ENCODE measurements around the gene ZNRF3.

The ZNRF3 gene

DNA sequence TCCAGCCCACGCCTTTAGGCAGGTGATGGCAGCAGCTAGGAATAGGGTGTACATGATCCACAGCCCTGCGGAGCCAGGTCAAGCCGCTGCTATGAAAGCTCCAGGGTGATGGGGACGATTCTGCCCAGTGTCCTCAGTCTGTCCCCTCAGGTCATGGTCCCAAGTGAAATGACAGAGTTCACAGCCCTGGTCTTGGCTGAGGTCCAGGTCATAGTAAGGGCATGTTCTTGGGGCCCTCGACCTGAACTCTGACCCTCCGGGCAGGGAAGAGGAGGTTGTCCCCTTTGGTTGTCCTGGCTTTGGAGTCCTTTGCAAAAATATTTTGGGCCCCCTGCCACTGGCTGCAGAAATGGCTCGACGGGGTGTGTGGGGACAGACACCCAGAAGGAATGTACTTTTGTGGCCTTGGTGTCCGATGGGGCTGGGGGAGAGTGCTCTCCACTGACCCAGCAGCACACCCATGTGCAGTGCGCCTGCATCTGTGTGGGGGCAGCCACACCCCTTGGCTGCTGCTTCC, 170.9 kb downstream of the ZNRF3 start:
- no peak for DNase-seq (ENCODE audit: insufficient read length, low spot score)
- no peak for FAIRE-seq

DNA sequence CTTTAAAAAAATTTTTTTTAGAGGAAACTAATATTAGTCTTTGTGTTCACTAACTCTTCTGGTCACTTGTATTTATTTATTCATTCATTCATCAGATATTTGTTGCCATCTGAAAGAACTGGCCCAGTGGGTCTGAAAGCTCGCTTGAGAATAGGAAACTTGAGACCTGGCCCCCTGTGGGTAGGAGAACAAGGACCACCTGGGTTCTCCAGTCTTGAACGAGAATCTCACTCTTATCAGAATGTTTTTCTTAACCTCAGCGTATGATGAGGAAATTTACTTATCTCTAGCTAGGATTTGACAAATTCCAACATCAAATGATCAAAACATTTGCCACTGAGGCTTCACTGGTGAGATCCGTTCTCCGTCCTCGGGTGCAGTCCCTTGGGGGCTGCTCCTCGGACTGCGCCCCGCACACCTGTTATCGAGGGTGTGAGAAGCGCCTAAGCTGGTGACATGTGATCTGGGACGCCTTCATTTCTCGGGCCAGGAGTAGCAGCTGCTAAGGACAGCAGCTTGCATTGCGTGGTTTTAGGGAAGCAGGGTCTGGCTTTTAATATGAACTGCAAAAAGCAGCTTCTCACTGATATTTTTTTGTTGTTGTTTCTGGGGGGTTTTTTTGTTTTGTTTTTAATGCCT, 171.9 kb downstream of the ZNRF3 start:
- DNase-seq (ENCODE audit: insufficient read length, low spot score) (no peak), FAIRE-seq (no peak)

DNA sequence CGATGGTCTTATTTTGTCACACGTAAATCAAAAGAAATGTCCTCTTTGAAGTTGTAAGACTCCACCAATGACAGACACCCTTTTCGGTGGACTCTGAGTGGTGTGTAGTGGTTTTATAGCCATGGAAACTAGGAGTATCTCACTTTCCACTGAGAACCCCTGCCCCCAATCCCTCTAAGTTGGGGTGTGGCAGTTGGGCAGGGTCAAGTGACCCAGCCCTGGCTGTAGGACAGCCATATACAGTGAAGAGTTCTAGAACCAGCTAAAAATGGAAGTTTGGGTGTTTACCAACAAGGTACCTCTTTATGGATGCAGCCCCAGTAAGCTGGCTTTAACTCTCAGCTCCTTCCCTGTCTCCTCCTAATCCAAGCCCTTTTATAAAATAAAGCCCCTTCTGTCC, 173.1 kb downstream of the ZNRF3 start:
- FAIRE-seq = no peak
- no peak for DNase-seq (ENCODE audit: insufficient read length, low spot score)

DNA sequence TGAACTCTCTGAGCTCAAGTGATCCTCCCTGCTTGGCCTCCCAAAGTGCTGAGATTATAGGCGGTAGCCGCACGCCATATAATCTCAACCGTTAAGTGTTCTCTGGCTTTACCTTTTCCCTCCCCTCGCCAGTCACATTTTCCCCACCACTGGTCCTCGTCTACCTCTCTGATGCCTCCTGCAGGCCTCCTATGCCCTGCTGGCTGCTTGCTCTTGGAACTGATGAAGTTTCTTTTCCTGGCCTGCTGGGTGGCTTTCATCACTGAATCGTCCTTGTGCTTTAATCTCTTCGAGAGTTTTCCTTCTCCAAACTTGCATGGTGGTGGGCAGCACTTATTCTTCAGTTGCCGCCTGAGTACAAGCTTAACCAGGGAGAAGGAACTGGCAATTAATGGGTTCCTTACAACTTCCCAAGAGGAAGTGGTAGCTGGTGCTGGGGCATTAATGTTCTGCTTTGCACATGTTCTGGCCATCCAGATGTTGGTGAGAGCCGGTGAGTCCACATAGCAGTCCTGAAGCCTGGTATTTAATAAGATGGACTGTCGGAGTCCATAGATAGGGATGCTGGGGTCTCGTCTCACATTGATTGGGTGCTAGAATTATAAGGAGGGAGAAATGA, 177.0 kb downstream of the ZNRF3 start:
- no peak for DNase-seq (ENCODE audit: insufficient read length, low spot score)
- FAIRE-seq = no peak

DNA sequence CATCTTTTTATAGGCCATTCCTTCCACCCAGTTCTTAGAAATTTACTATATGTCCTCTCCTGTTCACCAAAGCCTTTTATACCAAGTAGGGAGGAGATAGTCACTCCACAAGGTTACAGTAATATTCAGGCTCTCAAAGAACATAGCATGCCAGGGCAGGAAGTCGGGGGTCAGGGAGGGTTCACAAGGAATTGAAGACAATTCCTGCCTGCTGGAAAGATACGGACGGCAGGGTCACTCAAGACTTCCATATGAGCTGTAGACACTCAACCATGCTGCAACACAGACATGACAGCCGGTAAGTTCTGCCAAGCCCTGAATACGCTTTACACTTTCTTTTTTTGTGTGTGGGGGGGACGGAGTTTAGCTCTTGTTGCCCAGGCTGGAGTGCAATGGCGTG, 177.6 kb downstream of the ZNRF3 start:
- FAIRE-seq (no peak), DNase-seq (ENCODE audit: insufficient read length, low spot score) (no peak)

DNA sequence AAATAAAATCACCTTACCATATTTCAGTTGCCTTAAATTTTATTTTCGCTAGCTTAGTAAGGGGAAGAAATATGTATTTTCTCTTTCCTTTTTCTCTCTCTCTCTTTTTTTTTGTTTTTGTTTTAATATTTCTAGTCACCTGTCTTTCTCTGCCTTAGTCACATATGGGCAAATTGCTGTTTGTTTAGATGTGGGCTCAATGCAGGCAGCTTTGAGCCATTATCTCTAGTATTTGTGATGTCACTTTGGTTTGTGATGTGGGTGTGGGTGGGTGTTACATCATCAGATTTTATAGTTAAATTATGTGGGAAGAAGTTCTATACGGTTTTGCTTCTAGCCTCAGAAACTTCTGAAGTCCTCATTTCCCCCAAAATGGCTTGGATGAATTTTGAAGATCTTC, 178.4 kb downstream of the ZNRF3 start, which contains the start of gene C22orf31:
Gene C22orf31, minus strand, starts transcription at position 59 of the 400 bp plus-strand sequence. Its CDS starts 39 bp downstream, at position 20.
- no peak for DNase-seq (ENCODE audit: insufficient read length, low spot score)
- no peak for FAIRE-seq

DNA sequence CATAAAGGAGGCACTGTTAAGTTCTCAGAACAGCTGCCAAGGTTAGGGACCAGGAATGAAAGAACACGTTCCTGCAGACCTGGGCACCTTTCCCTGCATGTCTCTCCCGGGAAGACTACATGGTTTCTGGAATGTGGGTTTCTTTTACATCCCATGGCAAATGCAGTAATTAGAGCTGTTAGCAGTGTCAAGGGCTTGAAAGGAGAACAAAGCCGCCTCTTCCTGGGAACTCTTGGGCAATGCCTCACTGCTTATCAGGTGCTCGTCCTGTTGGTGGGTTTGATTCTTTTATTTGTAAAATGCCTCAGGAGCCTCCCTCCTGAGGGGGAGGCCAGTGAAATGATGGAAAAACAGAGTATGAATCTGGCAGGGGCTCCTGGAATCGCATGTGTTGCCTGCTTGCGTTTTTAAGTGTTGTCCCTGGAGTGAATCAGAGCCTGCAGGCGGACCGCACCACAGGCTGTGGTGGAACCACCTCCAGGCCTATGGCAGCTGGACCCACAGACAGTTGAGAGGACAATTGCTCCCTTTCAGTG, 179.0 kb downstream of the ZNRF3 start:
- no peak for FAIRE-seq

DNA sequence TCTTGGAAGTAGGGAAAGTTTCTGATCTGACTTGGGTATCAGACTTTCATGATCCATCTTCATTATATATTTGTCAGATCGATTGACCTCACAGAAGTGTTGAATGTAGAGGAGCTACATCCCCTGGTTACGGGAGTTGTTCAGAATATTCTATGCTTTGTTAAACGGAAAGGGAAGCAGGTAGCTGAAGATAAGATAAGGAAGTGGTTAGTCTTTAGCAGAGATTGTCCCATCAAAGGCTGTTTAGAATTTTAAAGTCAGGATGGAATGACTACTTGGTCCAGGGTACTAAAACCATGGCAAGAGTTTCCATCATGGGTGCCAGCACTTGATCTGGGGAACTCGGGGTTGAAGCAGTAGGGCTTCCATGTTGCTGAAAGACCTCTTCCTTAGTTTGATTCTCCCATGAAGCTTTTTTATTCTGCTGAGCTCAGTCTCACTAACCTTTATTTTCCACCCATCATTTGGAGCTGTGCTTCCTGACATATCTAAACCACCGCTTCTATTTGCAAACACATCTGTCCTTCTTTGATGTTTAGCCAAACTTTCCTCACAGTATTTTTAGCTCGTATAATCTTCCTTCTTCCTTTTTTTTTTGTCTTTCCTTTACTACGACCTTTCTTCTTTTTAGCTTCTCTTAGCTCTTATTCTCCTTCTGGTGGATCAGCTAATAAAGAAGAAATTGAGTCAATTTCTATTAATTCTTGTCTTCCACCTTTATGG, 182.3 kb downstream of the ZNRF3 start:
- DNase-seq (ENCODE audit: insufficient read length, low spot score) (no peak), FAIRE-seq (no peak)

More for the DNA sequence above, 179.0 kb downstream of the ZNRF3 start:
- DNase-seq (ENCODE audit: insufficient read length, low spot score) = no peak

DNA sequence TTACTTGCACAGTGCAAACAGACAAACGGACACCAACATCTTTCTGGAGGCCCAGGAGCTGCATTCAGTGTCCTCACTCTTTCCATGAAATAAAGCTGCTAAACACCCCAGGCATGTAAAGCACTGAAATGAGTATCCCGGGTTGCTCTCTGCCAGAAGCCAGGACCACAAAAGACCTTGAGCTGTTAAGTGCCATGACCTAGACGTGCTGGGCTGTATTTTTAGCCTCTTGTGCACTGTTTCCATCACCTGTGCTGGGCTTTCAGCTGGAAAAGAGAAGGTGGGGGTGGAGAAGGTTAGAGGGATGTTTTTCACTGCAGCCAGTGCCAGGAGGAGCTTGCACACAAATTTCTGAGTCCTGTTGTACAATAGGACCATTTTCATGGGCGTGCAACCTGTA, 186.1 kb downstream of the ZNRF3 start:
- FAIRE-seq (no peak), DNase-seq (ENCODE audit: insufficient read length, low spot score) (no peak)

DNA sequence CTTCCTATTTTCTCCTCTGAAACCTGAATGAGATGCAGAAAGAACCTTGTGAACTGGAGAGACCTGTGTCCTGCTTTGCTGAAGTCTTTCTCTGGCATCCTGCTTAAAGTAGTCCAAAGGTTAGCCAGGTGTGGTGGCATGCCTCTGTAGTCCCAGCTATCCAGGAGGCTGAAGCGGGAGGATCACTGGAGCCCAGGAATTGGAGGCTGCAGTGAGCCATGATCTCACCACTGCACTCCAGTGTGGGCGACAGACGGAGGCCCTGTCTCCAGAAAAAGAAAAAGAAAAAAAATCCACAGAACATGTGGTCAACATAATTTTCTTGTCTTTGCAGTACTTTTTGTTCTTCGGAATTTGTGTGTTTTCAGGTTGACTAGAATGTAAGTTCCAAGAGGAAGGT, 187.1 kb downstream of the ZNRF3 start:
- FAIRE-seq (no peak), DNase-seq (ENCODE audit: insufficient read length, low spot score) (no peak)

DNA sequence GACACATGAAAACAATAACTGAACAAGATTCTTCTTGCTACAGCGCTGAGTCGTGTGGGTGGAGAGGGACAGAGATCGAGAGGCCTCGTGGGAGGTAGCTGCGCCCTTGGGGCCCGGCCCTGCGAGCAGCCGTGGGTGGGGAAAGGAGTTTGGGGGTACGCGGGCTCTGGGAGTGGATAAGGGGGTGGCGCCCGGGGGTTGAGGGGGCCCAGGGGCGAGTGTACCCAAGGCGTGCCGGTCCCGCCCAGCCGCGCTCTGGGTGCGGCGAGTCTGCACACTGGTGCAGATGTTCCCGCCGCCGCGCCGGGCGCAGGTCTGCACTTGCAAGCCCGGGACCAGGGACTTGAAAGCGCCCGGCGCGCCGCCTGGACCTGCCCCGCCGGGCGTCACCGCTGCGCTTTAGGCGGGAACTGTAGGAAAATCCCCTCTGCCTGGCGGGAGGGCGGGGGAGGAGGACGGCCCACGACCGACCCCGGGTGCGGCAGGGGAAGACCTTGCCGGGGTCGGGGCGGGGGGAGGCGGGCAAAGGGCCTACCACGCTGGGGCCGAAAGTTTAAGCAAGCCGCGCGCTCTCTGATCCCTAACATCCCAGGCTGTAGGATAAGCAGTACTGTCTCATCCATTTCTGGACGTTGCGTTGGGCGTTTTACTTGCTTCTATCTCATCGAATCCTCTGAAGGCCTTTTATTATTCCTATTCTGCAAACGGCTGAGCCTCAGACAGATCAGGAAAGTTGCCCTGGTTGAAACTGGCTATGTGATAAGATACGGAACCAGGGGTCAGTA, 188.1 kb downstream of the ZNRF3 start:
- FAIRE-seq (no peak), DNase-seq (ENCODE audit: insufficient read length, low spot score) (no peak)

DNA sequence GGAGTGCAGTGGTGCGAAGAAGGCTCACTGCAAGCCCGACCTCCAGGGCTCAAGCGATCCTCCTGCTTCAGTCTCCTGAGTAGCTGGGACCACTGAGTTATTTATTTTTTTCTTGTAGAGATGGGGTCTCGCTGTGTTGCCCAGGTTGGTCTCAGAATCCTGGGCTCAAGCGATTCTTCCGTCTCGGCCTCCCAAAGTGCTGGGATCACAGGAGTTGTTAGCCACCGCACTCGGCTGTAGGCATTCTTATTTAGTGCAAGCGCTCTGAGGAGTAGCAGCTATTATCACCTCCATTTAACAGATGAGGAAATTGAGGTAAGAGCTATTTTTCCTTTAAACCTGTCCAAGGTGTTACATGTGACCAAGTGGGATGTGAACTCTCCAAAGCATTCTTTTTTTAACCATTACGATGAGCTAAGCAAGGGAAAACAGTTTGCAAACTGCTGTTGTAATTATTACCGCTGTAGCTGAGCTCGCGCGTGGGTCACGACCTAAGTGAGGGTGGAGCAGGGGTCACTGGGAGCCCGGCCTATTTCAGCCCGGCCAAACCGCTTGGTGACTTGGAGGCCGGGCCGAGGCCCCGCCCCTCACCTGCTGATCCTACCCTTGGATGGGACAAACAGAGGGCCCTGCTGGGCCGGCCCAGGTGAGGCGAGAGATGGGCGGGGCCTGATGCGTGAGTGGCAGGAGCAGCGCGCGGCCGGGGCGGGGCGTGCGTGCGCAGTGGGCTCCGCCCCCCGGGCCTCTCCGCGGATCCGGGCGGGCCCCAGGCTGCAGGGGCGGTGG, 189.0 kb downstream of the ZNRF3 start:
- DNase-seq (ENCODE audit: insufficient read length, low spot score) (peak; percentile 72), FAIRE-seq (no peak)

DNA sequence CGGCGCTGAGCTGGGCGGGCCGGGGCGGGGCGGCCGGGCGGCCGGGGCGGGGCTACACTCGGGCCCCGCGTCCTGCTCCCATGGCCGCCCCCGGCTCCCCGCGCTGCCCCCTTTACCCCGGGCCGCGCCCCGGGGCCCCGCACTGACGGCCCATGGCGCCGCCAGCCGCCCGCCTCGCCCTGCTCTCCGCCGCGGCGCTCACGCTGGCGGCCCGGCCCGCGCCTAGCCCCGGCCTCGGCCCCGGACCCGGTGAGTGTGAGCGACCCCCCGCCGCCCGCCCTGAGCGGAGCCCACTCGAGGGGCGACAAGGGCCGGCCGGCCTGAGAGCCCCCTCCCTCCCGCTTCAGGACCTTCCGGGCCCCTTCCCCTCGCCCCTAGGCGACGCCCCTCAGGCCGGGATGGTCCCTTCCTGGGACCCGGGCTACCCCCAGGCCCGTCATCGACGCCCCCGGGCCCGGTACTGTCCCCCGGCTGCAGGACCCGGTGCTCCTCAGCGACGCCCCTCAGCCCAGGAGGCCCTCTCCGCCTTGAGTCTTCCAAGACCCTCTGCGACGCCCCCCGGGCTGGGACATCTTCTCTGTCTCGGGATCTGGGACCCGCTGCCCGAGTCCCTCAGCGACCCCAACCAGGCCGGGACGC, 189.7 kb downstream of the ZNRF3 start, which contains the start of gene KREMEN1:
Gene KREMEN1, plus strand, starts transcription at position 57 of the 639 bp plus-strand sequence. Its CDS starts 96 bp downstream, at position 153.
- FAIRE-seq = no peak
- DNase-seq (ENCODE audit: insufficient read length, low spot score) = no peak

DNA sequence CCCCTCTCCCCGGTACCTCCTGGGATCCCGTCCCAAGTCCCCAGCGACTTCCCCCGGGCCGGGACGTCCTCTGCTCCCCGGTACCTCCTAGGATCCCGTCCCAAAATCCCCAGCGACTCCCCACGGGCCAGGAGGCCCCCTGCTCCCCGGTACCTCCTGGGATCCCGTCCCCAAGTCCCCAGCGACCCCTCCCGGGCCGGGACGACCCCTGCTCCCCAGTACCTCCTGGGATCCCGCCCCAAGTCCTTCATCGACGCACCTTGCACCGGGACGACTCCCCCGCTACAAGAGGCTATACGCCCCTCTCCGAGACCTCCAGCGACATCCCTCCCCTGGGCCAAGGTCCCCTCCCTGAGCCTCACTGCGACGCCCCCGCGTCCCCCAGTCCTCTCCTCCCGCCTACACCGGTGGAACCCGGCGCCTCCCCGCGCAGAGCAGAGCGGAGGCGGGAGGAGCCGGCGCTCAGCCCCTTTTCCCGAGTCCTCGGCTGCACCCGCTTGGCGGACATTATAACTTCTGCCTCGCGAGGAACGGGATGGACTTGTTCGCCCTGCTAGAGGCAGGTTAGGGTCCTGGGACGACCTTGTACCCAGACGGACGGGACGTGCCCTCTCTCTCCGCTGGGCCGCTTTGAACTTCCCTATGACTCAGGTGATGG, 190.4 kb downstream of the ZNRF3 start:
- DNase-seq (ENCODE audit: insufficient read length, low spot score) = no peak
- FAIRE-seq = no peak

DNA sequence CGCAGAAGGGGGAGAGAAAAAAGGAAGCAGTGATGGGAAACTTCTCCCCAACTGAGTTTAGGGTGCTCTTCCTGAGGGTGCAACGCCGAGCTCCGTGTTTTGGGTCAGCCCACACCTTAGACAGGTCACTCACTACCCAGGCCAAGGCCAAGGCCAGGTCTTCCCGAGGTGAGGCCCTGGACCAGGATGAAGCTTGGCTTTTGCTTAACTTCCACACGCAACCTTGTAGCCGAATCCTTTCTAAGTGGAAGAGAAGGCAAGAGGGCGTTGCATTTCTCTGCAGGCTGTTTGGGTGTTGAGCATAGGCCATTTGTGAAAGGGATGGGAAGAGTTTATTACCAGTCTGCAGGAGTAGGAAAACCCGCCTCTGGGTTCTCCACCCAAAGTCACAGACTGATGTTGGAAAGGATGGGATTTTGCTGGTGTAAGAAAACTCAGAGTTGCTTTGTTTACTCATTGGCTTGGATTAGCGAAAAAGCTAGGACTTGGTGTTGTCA, 191.0 kb downstream of the ZNRF3 start:
- FAIRE-seq (no peak), DNase-seq (ENCODE audit: insufficient read length, low spot score) (no peak)

DNA sequence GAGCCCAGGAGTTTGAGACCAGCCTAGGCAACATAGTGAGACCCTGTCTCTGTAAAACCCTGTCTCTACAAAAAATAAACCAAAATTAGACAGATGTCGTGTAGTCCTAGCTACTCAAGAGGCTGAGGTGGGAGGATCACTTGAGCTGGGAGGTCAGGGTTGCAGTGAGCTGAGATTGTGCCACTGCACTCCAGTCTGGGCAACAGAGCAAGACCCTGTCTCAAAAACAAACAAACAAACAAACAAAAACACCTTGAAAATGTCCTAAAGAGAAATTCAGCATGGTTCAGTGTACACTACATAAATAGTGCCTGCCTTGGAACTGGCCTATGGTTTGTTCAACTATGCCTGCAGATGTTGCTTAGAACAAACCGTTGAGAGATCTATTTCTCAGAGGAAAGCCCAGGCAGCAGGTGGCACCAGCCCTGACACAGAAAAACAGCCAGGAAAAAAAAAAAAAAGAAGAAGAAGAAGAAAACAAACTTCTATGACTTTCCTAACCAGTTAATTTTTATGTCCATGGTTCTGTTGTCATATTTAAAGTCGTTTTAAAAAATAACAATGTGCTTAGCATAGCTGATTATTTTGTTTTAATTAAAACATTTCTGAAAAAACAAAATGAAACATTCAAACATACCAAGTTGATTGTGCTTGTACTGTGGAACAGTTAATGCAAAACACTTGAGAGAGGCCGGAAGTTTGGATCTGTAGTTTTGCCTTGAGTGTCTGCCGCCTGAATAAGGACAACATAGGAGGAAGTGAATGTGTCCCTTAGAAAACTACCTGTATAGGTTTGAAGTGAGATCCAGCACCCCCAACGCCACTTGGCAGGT, 194.9 kb downstream of the ZNRF3 start:
- DNase-seq (ENCODE audit: insufficient read length, low spot score) (no peak), FAIRE-seq (no peak)

DNA sequence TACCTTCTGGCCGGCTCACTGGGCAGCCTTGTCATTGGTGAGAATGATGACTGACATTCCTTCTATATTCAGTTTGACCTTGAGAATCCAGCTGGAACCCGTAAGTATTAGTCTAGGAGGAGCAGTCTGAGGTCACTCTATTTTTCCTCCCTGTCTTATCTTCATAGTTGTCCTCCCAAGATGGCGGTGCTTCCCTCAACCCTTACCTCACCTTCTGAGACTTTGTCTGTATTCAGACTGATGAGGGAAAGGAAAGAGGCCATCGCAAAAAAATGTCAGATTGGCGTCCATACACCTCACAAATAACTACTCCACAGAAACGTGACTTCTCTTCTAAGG, 195.5 kb downstream of the ZNRF3 start:
- no peak for FAIRE-seq

More for the DNA sequence above, 195.5 kb downstream of the ZNRF3 start:
- DNase-seq (ENCODE audit: insufficient read length, low spot score) = no peak

All from HTR-8/SVneo (cell line).